CD4-positive, CD25-positive, alpha-beta regulatory T cell (primary cell): ENCODE data around the gene CST8. TPM values are rescaled to one million over a fixed set of nuclear protein-coding genes. Genes with fewer than 3 reads are reported as not detected.

Experiments used
- ATAC-seq, 2 donors: fragments of 150-1000 bp; cut with Tn5 transposase; one replicate each; pipeline ENCODE4 v1.10.0; 2021; ENCODE audit warnings: low read depth in 2 of 2, moderate number of reproducible peaks in 2 of 2, moderate library complexity in 1 of 2
- DNase-seq, 3 donors: peaks; one replicate each; pipeline versions ENCODE4 v3.0.0 to v3.0.0-alpha.2; 2012 to 2022; ENCODE audit warnings: mixed read lengths in 1 of 3
- H3K27ac ChIP-seq: one replicate; pipeline ENCODE4 v1.7.0; 2013; ENCODE audit warnings: mild to moderate bottlenecking, low read length; ENCODE audit not compliant: insufficient read depth, poor library complexity, severe bottlenecking
- H3K27me3 ChIP-seq: one replicate; pipeline ENCODE4 v1.7.0; 2013; ENCODE audit warnings: low read length; ENCODE audit not compliant: control insufficient read depth, insufficient read depth
- H3K36me3 ChIP-seq: one replicate; pipeline ENCODE4 v1.7.0; 2013; ENCODE audit warnings: mild to moderate bottlenecking, low read length, moderate library complexity; ENCODE audit not compliant: control insufficient read depth, insufficient read depth
- H3K4me1 ChIP-seq: 2 replicates; pipeline ENCODE4 v1.7.0; 2013; ENCODE audit warnings: mild to moderate bottlenecking, low read length; ENCODE audit not compliant: insufficient read depth, control insufficient read depth, poor library complexity, severe bottlenecking
- H3K4me3 ChIP-seq: one replicate; pipeline ENCODE4 v1.7.0; 2013; ENCODE audit warnings: low read depth, mild to moderate bottlenecking, low read length, moderate library complexity
- H3K9me3 ChIP-seq, 2 experiments: 1 replicate in 1 of 2; 2 replicates in 1 of 2; pipeline ENCODE4 v1.7.0; 2013; ENCODE audit warnings: low read length in 2 of 2, mild to moderate bottlenecking in 1 of 2, moderate library complexity in 1 of 2; ENCODE audit not compliant: control insufficient read depth in 2 of 2
- H3K27ac Mint-ChIP-seq, 3 donors: one replicate each; pipeline ENCODE4 v1.8.0; 2020 to 2022; ENCODE audit warnings: mild to moderate bottlenecking in 3 of 3, mixed read lengths in 3 of 3, moderate library complexity in 2 of 3
- H3K27me3 Mint-ChIP-seq: one replicate; pipeline ENCODE4 v1.8.0; 2022; ENCODE audit warnings: mild to moderate bottlenecking, mixed read lengths
- H3K36me3 Mint-ChIP-seq: one replicate; pipeline ENCODE4 v1.8.0; 2020; ENCODE audit warnings: mixed read lengths
- H3K4me1 Mint-ChIP-seq, 4 donors: one replicate each; pipeline ENCODE4 v1.8.0; 2020 to 2022; ENCODE audit warnings: mixed read lengths in 4 of 4, mild to moderate bottlenecking in 1 of 4
- H3K4me3 Mint-ChIP-seq, 4 donors: one replicate each; pipeline ENCODE4 v1.8.0; 2020 to 2022; ENCODE audit warnings: mild to moderate bottlenecking in 4 of 4, mixed read lengths in 4 of 4, moderate library complexity in 3 of 4
- H3K9me3 Mint-ChIP-seq, 7 donors: one replicate each; pipeline ENCODE4 v1.8.0; 2020 to 2022; ENCODE audit warnings: mixed read lengths in 7 of 7, mild to moderate bottlenecking in 3 of 7, moderate library complexity in 2 of 7
- polyA plus RNA-seq, 4 donors: library from polyadenylated mRNA; unstranded; fragments of 300-500 nt; fragmentation: Illumina TruSeq; gene quantifications; one replicate each; pipeline ENCODE4 v1.2.3, GENCODE V29; 2021
- total RNA-seq: library from RNA; stranded (reverse); gene quantifications from one replicate; pipeline ENCODE4 v1.2.3, GENCODE V29; 2022

CST8 gene
- total and polyA plus RNA-seq, 5 donors from 2014 or later = not detected

- Mint-ChIP-seq H3K27ac (no peak overlapping the region), H3K27me3 (peaks cover 5% of the 10 kb centered on the region), H3K4me3 (no peak overlapping the region), H3K4me1 (no peaks in the 10 kb centered on the region), H3K9me3 (peaks cover 0 to 6% (median 0%) of the 10 kb centered on the region in 7 donors), H3K36me3 (no peaks in the 10 kb centered on the region)
- Histone ChIP-seq H3K27ac (no peak overlapping the region), H3K4me3 (no peak overlapping the region), H3K9me3 (no peaks in the 10 kb centered on the region), H3K27me3 (peaks cover 2% of the 10 kb centered on the region), H3K4me1 (no peaks in the 10 kb centered on the region), H3K36me3 (no peaks in the 10 kb centered on the region)
- DNase-seq = no peak
- no peak for ATAC-seq
These were observed 49.7 kb downstream of the CST8 start for GRCh38 chr20:23540624-23541023.

- H3K27ac Mint-ChIP-seq = no peak overlapping the region
- H3K4me1 Mint-ChIP-seq = no peaks in the 10 kb centered on the region
- no peak for ATAC-seq
- H3K9me3 Mint-ChIP-seq = peaks cover 0 to 6% (median 0%) of the 10 kb centered on the region in 7 donors
- no peaks in the 10 kb centered on the region for H3K36me3 Mint-ChIP-seq
- no peak overlapping the region for H3K4me3 Mint-ChIP-seq
- Histone ChIP-seq H3K4me3 (no peak overlapping the region), H3K27me3 (peaks cover 2% of the 10 kb centered on the region), H3K36me3 (no peaks in the 10 kb centered on the region), H3K27ac (no peak overlapping the region), H3K9me3 (no peaks in the 10 kb centered on the region), H3K4me1 (no peaks in the 10 kb centered on the region)
- H3K27me3 Mint-ChIP-seq = peaks cover 5% of the 10 kb centered on the region
- no peak for DNase-seq
These were observed 50.4 kb downstream of the CST8 start for GRCh38 chr20:23541330-23541729.

GRCh38 chr20:23541776-23542175, 50.9 kb downstream of the CST8 start:
- Histone ChIP-seq H3K27me3 (peaks cover 2% of the 10 kb centered on the region), H3K4me3 (no peak overlapping the region), H3K27ac (no peak overlapping the region), H3K36me3 (no peaks in the 10 kb centered on the region), H3K4me1 (no peaks in the 10 kb centered on the region), H3K9me3 (no peaks in the 10 kb centered on the region)
- no peak for ATAC-seq
- Mint-ChIP-seq H3K4me1 (no peaks in the 10 kb centered on the region), H3K27ac (no peak overlapping the region), H3K36me3 (no peaks in the 10 kb centered on the region), H3K9me3 (peaks cover 0 to 6% (median 0%) of the 10 kb centered on the region in 7 donors), H3K27me3 (peaks cover 5% of the 10 kb centered on the region), H3K4me3 (no peak overlapping the region)
- no peak for DNase-seq

- Mint-ChIP-seq H3K9me3 (peaks cover 0 to 6% (median 0%) of the 10 kb centered on the region in 7 donors), H3K27me3 (peaks cover 5% of the 10 kb centered on the region), H3K4me1 (no peaks in the 10 kb centered on the region)
These were observed 51.9 kb downstream of the CST8 start for GRCh38 chr20:23542801-23543200.

GRCh38 chr20:23544133-23544532, 53.2 kb downstream of the CST8 start:
- Mint-ChIP-seq H3K4me3 (no peak overlapping the region), H3K4me1 (no peaks in the 10 kb centered on the region), H3K9me3 (peaks cover 0 to 3% (median 0%) of the 10 kb centered on the region in 7 donors), H3K27ac (no peak overlapping the region), H3K27me3 (peaks cover 5% of the 10 kb centered on the region), H3K36me3 (no peaks in the 10 kb centered on the region)
- Histone ChIP-seq H3K27ac (no peak overlapping the region), H3K4me1 (no peaks in the 10 kb centered on the region), H3K36me3 (no peaks in the 10 kb centered on the region), H3K9me3 (no peaks in the 10 kb centered on the region), H3K4me3 (no peak overlapping the region), H3K27me3 (peaks cover 2% of the 10 kb centered on the region)
- DNase-seq = no peak
- ATAC-seq = no peak

More at GRCh38 chr20:23542801-23543200, 51.9 kb downstream of the CST8 start:
- Histone ChIP-seq H3K9me3 (no peaks in the 10 kb centered on the region), H3K27ac (no peak overlapping the region), H3K4me3 (no peak overlapping the region), H3K36me3 (no peaks in the 10 kb centered on the region), H3K4me1 (no peaks in the 10 kb centered on the region), H3K27me3 (peaks cover 2% of the 10 kb centered on the region)
- no peak for ATAC-seq
- no peak overlapping the region for H3K4me3 Mint-ChIP-seq
- no peak overlapping the region for H3K27ac Mint-ChIP-seq
- no peaks in the 10 kb centered on the region for H3K36me3 Mint-ChIP-seq
- DNase-seq = no peak

Other genes starting within 250 kb of the CST8 start
- gene NXT1, start 140.3 kb upstream of the CST8 start, total RNA-seq = 41.5 TPM
- gene NXT1, start 140.3 kb upstream of the CST8 start, polyA plus RNA-seq = 10 to 100 TPM; 47.1 to 71.5 (median 56.9) TPM
- gene GZF1, start 128.9 kb upstream of the CST8 start, total RNA-seq = 24.8 TPM
- gene GZF1, start 128.9 kb upstream of the CST8 start, polyA plus RNA-seq = 1 to 10 TPM; 3.1 to 4.1 (median 3.3) TPM
- 10.6 TPM for gene NAPB, start 69.6 kb upstream of the CST8 start, total RNA-seq
- 1 to 10 TPM; 3.6 to 4.8 (median 4.2) TPM for gene NAPB, start 69.6 kb upstream of the CST8 start, polyA plus RNA-seq
- gene CSTL1, start 51.4 kb upstream of the CST8 start, total RNA-seq = not detected
- gene CSTL1, start 51.4 kb upstream of the CST8 start, polyA plus RNA-seq = not detected
- not detected for gene CST11, start 38.2 kb upstream of the CST8 start, total RNA-seq
- gene CST11, start 38.2 kb upstream of the CST8 start, polyA plus RNA-seq = not detected
- not detected for gene CST9L, start 77.4 kb downstream of the CST8 start, total RNA-seq
- gene CST9L, start 77.4 kb downstream of the CST8 start, polyA plus RNA-seq = not detected
- not detected for gene CST9, start 114.8 kb downstream of the CST8 start, total RNA-seq
- not detected for gene CST9, start 114.8 kb downstream of the CST8 start, polyA plus RNA-seq
- 2.5 TPM for gene CST3, start 146.8 kb downstream of the CST8 start, total RNA-seq
- 1 to 10 TPM in 3 of 4 donors, under 1 TPM in 1; 0.73 to 2.7 (median 1.6) TPM for gene CST3, start 146.8 kb downstream of the CST8 start, polyA plus RNA-seq
- gene CST4, start 197.9 kb downstream of the CST8 start, total RNA-seq = not detected
- gene CST4, start 197.9 kb downstream of the CST8 start, polyA plus RNA-seq = not detected